K562 (cell line): ENCODE results near the gene BNIPL. TPM values are rescaled to one million over a fixed set of nuclear protein-coding genes. Genes with fewer than 3 reads are reported as not detected.

Experiments used
- FOXP1 ChIP-seq: sonication (generic); formaldehyde crosslinking; IDR thresholded peaks from 2 replicates; pipeline ENCODE4 v1.8.0; 2022; ENCODE audit warnings: mild to moderate bottlenecking, missing genetic modification reagents
- GATA2 ChIP-seq: sonication (generic); formaldehyde crosslinking; IDR thresholded peaks from 2 replicates; pipeline ENCODE4 v1.4.0; 2020; ENCODE audit warnings: mild to moderate bottlenecking, missing genetic modification reagents
- HNRNPH1 ChIP-seq: fragments of 200-400 bp; formaldehyde crosslinking; optimal IDR thresholded peaks from 2 replicates; pipeline ENCODE3; 2017; ENCODE audit warnings: low read depth, mild to moderate bottlenecking, low read length, moderate library complexity
- NRF1 ChIP-seq, 2 experiments: fragments of 450-650 bp; IDR thresholded peaks in 1 of 2; conservative IDR thresholded peaks in 1 of 2; 2 replicates each; pipeline ENCODE4 v1.6.1; 2014; ENCODE audit warnings: mild to moderate bottlenecking in 2 of 2
- polyA plus RNA-seq, 8 experiments: library from polyadenylated mRNA; depleted of rRNA in 4 of 8; stranded (reverse) in 5 of 8; unstranded in 3 of 8; fragments of >200 nt; fragmentation: Nextera tagmentation in 2 of 8; fragmentation: Illumina TruSeq in 1 of 8; extraction: Ambion mirVana in 2 of 8; extraction: Trizol in 1 of 8; gene quantifications; 2 replicates each; pipeline versions ENCODE4 v1.2.1 to v1.2.3, GENCODE V29; 2011 to 2014; ENCODE audit warnings: inconsistent platforms in 1 of 8, missing spikeins in 1 of 8
- total RNA-seq, 7 experiments: library from RNA; depleted of rRNA in 6 of 7; stranded (reverse); fragments of >200 nt in 6 of 7; fragmentation: Illumina TruSeq in 2 of 7; extraction: Trizol in 2 of 7; gene quantifications; 2 replicates each; pipeline versions ENCODE4 v1.2.1 to v1.2.3, GENCODE V29; 2011 to 2021; ENCODE audit warnings: low replicate concordance in 1 of 7
- TF ChIP-seq, protein P1 (sequence below), 2 experiments: fragments of 450-650 bp; conservative IDR thresholded peaks; 2 replicates each; pipeline ENCODE4 v1.6.1; 2017; ENCODE audit warnings: mild to moderate bottlenecking in 2 of 2, moderate library complexity in 2 of 2
- TF ChIP-seq, protein P2 (sequence below): sonication (generic); formaldehyde crosslinking; IDR thresholded peaks from 2 replicates; pipeline ENCODE4 v1.8.0; 2022; ENCODE audit warnings: mild to moderate bottlenecking, low read depth, missing genetic modification reagents
- TF ChIP-seq, protein P3 (sequence below): fragments of 450-650 bp; IDR thresholded peaks from 2 replicates; pipeline ENCODE4 v1.6.1; 2016; ENCODE audit warnings: antibody characterized with exemption

The BNIPL gene
- total and polyA plus RNA-seq, 9 of the 15 experiments (the other 6 are each of a cell fraction or from before 2014, with no cell fraction given): 0.08 to 1.4 (median 0.68) TPM

DNA sequence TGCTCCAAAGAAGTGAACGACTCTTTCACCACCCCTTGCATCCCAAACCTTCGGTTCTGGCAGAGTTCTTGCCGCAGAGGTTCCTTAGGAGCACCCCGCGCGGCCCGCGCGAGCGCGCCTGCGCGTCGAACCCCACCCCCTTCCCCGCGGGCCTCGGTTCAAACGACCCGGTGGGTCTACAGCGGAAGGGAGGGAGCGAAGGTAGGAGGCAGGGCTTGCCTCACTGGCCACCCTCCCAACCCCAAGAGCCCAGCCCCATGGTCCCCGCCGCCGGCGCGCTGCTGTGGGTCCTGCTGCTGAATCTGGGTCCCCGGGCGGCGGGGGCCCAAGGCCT is 11.2 kb downstream of the BNIPL start, which contains the start of gene C1orf56 (continued):
- TF ChIP-seq, protein P1, sequence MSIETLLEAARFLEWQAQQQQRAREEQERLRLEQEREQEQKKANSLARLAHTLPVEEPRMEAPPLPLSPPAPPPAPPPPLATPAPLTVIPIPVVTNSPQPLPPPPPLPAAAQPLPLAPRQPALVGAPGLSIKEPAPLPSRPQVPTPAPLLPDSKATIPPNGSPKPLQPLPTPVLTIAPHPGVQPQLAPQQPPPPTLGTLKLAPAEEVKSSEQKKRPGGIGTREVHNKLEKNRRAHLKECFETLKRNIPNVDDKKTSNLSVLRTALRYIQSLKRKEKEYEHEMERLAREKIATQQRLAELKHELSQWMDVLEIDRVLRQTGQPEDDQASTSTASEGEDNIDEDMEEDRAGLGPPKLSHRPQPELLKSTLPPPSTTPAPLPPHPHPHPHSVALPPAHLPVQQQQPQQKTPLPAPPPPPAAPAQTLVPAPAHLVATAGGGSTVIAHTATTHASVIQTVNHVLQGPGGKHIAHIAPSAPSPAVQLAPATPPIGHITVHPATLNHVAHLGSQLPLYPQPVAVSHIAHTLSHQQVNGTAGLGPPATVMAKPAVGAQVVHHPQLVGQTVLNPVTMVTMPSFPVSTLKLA (conservative IDR thresholded peaks at IDR 0.05): 0 out of 4 replicates have a peak, but pooled peaks of 1 of the 2 experiments have one; percentile 13
- TF ChIP-seq NRF1 (conservative IDR thresholded peaks at IDR 0.05 in 1 of 2, IDR thresholded peaks at IDR 0.05 in 1 of 2): peak; percentile 84 to 87
- no peak for TF ChIP-seq FOXP1 (CRISPR knock-in tag)
- TF ChIP-seq, protein P2, sequence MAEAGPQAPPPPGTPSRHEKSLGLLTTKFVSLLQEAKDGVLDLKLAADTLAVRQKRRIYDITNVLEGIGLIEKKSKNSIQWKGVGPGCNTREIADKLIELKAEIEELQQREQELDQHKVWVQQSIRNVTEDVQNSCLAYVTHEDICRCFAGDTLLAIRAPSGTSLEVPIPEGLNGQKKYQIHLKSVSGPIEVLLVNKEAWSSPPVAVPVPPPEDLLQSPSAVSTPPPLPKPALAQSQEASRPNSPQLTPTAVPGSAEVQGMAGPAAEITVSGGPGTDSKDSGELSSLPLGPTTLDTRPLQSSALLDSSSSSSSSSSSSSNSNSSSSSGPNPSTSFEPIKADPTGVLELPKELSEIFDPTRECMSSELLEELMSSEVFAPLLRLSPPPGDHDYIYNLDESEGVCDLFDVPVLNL (CRISPR knock-in tag): no peak
- TF ChIP-seq HNRNPH1: no peak
- TF ChIP-seq, protein P3, sequence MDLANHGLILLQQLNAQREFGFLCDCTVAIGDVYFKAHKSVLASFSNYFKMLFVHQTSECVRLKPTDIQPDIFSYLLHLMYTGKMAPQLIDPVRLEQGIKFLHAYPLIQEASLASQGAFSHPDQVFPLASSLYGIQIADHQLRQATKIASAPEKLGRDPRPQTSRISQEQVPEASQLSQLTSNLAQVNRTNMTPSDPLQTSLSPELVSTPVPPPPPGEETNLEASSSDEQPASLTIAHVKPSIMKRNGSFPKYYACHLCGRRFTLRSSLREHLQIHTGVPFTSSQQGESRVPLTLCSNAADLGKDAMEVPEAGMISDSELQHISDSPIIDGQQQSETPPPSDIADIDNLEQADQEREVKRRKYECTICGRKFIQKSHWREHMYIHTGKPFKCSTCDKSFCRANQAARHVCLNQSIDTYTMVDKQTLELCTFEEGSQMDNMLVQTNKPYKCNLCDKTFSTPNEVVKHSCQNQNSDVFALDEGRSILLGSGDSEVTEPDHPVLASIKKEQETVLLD: no peak
- TF ChIP-seq GATA2 (CRISPR knock-in tag): no peak
- TF ChIP-seq, all 486 proteins: peak for 11
